ENCODE measurements around the gene CXCL12.

The CXCL12 gene

GRCh38 chr10:44339218-44339617, 45.7 kb downstream of the CXCL12 start:
- CTCF ChIA-PET = no interaction called here

GRCh38 chr10:44337081-44337480, 47.8 kb downstream of the CXCL12 start:
- no peak for DNase-seq (ENCODE audit: low read depth, low spot score)
- ChIA-PET CTCF (interaction anchor here (0.8 to 1.7 kb wide), 4 partner anchors 7 to 26 kb away, joined by 3 to 6 read pairs (median 4); no protein-coding TSS in a partner anchor), POLR2A (no interaction called here)
- H3K4me3 ChIP-seq (ENCODE audit: low read depth, low read length) = no peak overlapping the region
- no peak for TF ChIP-seq CTCF (IDR thresholded peaks at IDR 0.05; ENCODE audit: insufficient read depth, low read length, missing control alignments)

More at GRCh38 chr10:44339218-44339617, 45.7 kb downstream of the CXCL12 start:
- POLR2A ChIA-PET = no interaction called here
- no peak overlapping the region for H3K4me3 ChIP-seq (ENCODE audit: low read depth, low read length)
- TF ChIP-seq CTCF (IDR thresholded peaks at IDR 0.05; ENCODE audit: insufficient read depth, low read length, missing control alignments) = no peak
- no peak for DNase-seq (ENCODE audit: low read depth, low spot score)

GRCh38 chr10:44335330-44336021, 49.4 kb downstream of the CXCL12 start:
- TF ChIP-seq CTCF (IDR thresholded peaks at IDR 0.05; ENCODE audit: insufficient read depth, low read length, missing control alignments) = no peak
- DNase-seq (ENCODE audit: low read depth, low spot score) = no peak
- ChIA-PET CTCF (interaction anchor here (1.3 to 2.5 kb wide), 3 partner anchors 12 to 24 kb away, joined by 3 to 18 read pairs (median 9); no protein-coding TSS in a partner anchor), POLR2A (no interaction called here)
- no peak overlapping the region for H3K4me3 ChIP-seq (ENCODE audit: low read depth, low read length)

- no peak for TF ChIP-seq CTCF (IDR thresholded peaks at IDR 0.05; ENCODE audit: insufficient read depth, low read length, missing control alignments)
- peak; percentile 33 for DNase-seq (ENCODE audit: low read depth, low spot score)
- H3K4me3 ChIP-seq (ENCODE audit: low read depth, low read length) = no peak overlapping the region
- POLR2A ChIA-PET = no interaction called here
- CTCF ChIA-PET = interaction anchor here (1.3 to 2.5 kb wide), 4 partner anchors 13 to 645 kb away, joined by 3 to 18 read pairs (median 6); no protein-coding TSS in a partner anchor
Observed at GRCh38 chr10:44334621-44335184, 50.2 kb downstream of the CXCL12 start.

GRCh38 chr10:44334091-44334490, 50.8 kb downstream of the CXCL12 start:
- POLR2A ChIA-PET = no interaction called here
- DNase-seq (ENCODE audit: low read depth, low spot score) = no peak
- H3K4me3 ChIP-seq (ENCODE audit: low read depth, low read length) = no peak overlapping the region
- no peak for TF ChIP-seq CTCF (IDR thresholded peaks at IDR 0.05; ENCODE audit: insufficient read depth, low read length, missing control alignments)
- CTCF ChIA-PET = interaction anchor here (1.3 to 2.5 kb wide), 4 partner anchors 14 to 644 kb away, joined by 3 to 18 read pairs (median 6); no protein-coding TSS in a partner anchor

- ChIA-PET POLR2A (no interaction called here), CTCF (interaction anchor here (1.3 to 2.5 kb wide), 4 partner anchors 14 to 644 kb away, joined by 3 to 18 read pairs (median 6); no protein-coding TSS in a partner anchor)
- DNase-seq (ENCODE audit: low read depth, low spot score) = no peak
- TF ChIP-seq CTCF (IDR thresholded peaks at IDR 0.05; ENCODE audit: insufficient read depth, low read length, missing control alignments) = no peak
- no peak overlapping the region for H3K4me3 ChIP-seq (ENCODE audit: low read depth, low read length)
Observed at GRCh38 chr10:44333511-44333910, 51.4 kb downstream of the CXCL12 start.

Data from AG04449 (cell line).